C4-2B (cell line): ENCODE results near the gene PSMB8.

Experiments
- ZFX ChIP-seq: fragments of 450-650 bp; IDR thresholded peaks from 2 replicates; pipeline ENCODE4 v1.6.1; 2017
- TF ChIP-seq, protein P1 (sequence below): fragments of 450-650 bp; conservative IDR thresholded peaks from 2 replicates; pipeline ENCODE4 v1.5.1; 2017; ENCODE audit warnings: mild to moderate bottlenecking

DNA sequence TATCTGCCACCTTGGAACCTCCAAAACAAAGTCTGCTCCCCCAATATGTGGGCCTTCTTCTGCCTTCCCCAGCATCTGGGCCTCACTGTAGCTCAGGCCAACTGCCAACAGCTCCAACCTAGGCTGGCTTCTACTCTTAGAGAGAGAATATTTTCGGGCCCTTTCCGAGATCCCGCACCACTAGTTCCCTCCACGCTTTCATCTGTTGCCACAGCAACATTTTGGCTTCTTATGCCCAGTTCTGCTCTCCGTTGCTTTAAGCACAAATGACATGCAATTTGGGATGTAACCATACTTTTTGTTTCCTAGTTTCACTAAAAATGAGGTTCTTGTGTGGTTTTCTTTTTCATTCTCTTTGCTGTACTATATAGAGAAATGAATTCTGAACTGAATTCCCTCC, 43.8 kb upstream of the PSMB8 start:
- TF ChIP-seq, protein P1, sequence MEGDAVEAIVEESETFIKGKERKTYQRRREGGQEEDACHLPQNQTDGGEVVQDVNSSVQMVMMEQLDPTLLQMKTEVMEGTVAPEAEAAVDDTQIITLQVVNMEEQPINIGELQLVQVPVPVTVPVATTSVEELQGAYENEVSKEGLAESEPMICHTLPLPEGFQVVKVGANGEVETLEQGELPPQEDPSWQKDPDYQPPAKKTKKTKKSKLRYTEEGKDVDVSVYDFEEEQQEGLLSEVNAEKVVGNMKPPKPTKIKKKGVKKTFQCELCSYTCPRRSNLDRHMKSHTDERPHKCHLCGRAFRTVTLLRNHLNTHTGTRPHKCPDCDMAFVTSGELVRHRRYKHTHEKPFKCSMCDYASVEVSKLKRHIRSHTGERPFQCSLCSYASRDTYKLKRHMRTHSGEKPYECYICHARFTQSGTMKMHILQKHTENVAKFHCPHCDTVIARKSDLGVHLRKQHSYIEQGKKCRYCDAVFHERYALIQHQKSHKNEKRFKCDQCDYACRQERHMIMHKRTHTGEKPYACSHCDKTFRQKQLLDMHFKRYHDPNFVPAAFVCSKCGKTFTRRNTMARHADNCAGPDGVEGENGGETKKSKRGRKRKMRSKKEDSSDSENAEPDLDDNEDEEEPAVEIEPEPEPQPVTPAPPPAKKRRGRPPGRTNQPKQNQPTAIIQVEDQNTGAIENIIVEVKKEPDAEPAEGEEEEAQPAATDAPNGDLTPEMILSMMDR = no peak
- TF ChIP-seq ZFX = no peak
